ENCODE data around the gene SPATA32. TPM values are rescaled to one million over a fixed set of nuclear protein-coding genes. Genes with fewer than 3 reads are reported as not detected.
A peak's percentile ranks its signal among the peaks of the same experiment; 100 is the strongest.

Gene SPATA32
- total and polyA plus RNA-seq, 2 experiments from 2014 or later: not detected

DNA sequence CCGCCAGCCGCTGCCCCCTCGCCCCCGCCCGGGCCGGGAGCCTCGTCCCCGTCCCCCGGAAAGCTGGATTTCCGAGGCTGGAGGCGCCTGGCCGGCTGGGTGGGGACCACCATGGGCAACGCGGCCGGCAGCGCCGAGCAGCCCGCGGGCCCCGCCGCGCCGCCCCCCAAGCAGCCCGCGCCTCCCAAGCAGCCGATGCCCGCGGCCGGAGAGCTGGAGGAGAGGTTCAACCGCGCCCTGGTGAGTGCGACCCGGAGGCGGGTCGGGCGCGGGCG lies 39.9 kb downstream of the SPATA32 start (continued):
- TF ChIP-seq, protein P1, sequence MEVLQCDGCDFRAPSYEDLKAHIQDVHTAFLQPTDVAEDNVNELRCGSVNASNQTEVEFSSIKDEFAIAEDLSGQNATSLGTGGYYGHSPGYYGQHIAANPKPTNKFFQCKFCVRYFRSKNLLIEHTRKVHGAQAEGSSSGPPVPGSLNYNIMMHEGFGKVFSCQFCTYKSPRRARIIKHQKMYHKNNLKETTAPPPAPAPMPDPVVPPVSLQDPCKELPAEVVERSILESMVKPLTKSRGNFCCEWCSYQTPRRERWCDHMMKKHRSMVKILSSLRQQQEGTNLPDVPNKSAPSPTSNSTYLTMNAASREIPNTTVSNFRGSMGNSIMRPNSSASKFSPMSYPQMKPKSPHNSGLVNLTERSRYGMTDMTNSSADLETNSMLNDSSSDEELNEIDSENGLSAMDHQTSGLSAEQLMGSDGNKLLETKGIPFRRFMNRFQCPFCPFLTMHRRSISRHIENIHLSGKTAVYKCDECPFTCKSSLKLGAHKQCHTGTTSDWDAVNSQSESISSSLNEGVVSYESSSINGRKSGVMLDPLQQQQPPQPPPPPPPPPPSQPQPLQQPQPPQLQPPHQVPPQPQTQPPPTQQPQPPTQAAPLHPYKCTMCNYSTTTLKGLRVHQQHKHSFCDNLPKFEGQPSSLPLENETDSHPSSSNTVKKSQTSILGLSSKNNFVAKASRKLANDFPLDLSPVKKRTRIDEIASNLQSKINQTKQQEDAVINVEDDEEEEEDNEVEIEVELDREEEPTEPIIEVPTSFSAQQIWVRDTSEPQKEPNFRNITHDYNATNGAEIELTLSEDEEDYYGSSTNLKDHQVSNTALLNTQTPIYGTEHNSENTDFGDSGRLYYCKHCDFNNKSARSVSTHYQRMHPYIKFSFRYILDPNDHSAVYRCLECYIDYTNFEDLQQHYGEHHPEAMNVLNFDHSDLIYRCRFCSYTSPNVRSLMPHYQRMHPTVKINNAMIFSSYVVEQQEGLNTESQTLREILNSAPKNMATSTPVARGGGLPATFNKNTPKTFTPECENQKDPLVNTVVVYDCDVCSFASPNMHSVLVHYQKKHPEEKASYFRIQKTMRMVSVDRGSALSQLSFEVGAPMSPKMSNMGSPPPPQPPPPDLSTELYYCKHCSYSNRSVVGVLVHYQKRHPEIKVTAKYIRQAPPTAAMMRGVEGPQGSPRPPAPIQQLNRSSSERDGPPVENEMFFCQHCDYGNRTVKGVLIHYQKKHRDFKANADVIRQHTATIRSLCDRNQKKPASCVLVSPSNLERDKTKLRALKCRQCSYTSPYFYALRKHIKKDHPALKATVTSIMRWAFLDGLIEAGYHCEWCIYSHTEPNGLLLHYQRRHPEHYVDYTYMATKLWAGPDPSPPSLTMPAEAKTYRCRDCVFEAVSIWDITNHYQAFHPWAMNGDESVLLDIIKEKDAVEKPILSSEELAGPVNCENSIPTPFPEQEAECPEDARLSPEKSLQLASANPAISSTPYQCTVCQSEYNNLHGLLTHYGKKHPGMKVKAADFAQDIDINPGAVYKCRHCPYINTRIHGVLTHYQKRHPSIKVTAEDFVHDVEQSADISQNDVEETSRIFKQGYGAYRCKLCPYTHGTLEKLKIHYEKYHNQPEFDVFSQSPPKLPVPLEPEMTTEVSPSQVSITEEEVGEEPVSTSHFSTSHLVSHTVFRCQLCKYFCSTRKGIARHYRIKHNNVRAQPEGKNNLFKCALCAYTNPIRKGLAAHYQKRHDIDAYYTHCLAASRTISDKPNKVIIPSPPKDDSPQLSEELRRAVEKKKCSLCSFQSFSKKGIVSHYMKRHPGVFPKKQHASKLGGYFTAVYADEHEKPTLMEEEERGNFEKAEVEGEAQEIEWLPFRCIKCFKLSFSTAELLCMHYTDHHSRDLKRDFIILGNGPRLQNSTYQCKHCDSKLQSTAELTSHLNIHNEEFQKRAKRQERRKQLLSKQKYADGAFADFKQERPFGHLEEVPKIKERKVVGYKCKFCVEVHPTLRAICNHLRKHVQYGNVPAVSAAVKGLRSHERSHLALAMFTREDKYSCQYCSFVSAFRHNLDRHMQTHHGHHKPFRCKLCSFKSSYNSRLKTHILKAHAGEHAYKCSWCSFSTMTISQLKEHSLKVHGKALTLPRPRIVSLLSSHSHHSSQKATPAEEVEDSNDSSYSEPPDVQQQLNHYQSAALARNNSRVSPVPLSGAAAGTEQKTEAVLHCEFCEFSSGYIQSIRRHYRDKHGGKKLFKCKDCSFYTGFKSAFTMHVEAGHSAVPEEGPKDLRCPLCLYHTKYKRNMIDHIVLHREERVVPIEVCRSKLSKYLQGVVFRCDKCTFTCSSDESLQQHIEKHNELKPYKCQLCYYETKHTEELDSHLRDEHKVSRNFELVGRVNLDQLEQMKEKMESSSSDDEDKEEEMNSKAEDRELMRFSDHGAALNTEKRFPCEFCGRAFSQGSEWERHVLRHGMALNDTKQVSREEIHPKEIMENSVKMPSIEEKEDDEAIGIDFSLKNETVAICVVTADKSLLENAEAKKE (CRISPR knock-in tag; IDR thresholded peaks at IDR 0.05): no peak
- no peak for TF ChIP-seq EZH2 (IDR thresholded peaks at IDR 0.05; ENCODE audit: low read depth, unreplicated experiment)
- no peak for TF ChIP-seq EZH2phosphoT487 (IDR thresholded peaks at IDR 0.05; ENCODE audit: unreplicated experiment)
- no peak for TF ChIP-seq ZNF114 (CRISPR knock-in tag; IDR thresholded peaks at IDR 0.05)
- no peak for TF ChIP-seq STAT1 (IDR thresholded peaks at IDR 0.05; ENCODE audit: unreplicated experiment)

- H3K79me2 ChIP-seq (replicated peaks; ENCODE audit: insufficient read depth): no peaks in the 10 kb centered on the region
- no peaks in the 10 kb centered on the region for H3K9me2 ChIP-seq (ENCODE audit: insufficient read depth)
- no peaks in the 10 kb centered on the region for H4K20me1 ChIP-seq (replicated peaks; ENCODE audit: insufficient read depth)
- H3K36me3 ChIP-seq (ENCODE audit: insufficient read depth): no peaks in the 10 kb centered on the region
- H3K27ac ChIP-seq (ENCODE audit: low read depth): no peak within 1 kb of the TSS
- H3K27ac Mint-ChIP-seq: no peak within 1 kb of the TSS
- no peaks in the 10 kb centered on the region for H3K9me3 Mint-ChIP-seq
- peaks cover 18% of the 10 kb centered on the region; the same call in 1 of the 2 replicates for H3K4me1 ChIP-seq (ENCODE audit: insufficient read depth)
- peak within 1 kb of the TSS; percentile 83 for H3K4me3 Mint-ChIP-seq
- H3K27me3 ChIP-seq (ENCODE audit: insufficient read depth): peaks cover 46% of the 10 kb centered on the region
- H3K27me3 Mint-ChIP-seq (ENCODE audit: insufficient read depth, low read depth, poor library complexity): peaks cover 48% of the 10 kb centered on the region
- H3K4me3 ChIP-seq: peak within 1 kb of the TSS; percentile 85
- ATAC-seq (peak; percentile 60), DNase-seq (ENCODE audit: low spot score) (peak; percentile 80)
- peaks cover 31% of the 10 kb centered on the region for H3K4me1 Mint-ChIP-seq
- H3K36me3 Mint-ChIP-seq (ENCODE audit: low read depth): no peaks in the 10 kb centered on the region
- H3K4me2 ChIP-seq: peak within 1 kb of the TSS; percentile 99
- H2AFZ ChIP-seq: peak within 1 kb of the TSS; percentile 98
- no peaks in the 10 kb centered on the region for H3F3A ChIP-seq (replicated peaks; ENCODE audit: low read depth)
- TF ChIP-seq, protein P1 (CRISPR knock-in tag; IDR thresholded peaks at IDR 0.05): no peak
- TF ChIP-seq ZNF114 (CRISPR knock-in tag; IDR thresholded peaks at IDR 0.05) (no peak), ZNF331 (CRISPR knock-in tag; IDR thresholded peaks at IDR 0.05; ENCODE audit: low read depth) (no peak)
Observed at GRCh38 chr17:45221081-45222013, 40.5 kb downstream of the SPATA32 start, which contains the start of gene FMNL1. FMNL1 (plus strand) TSS chr17:45221885; CDS start chr17:45222125, 240 bp downstream.
